ENCODE results near the gene LGR6. TPM values are rescaled to one million over a fixed set of nuclear protein-coding genes. Genes with fewer than 3 reads are reported as not detected.

The LGR6 gene
- polyA plus RNA-seq, 3 donors = not detected

- Mint-ChIP-seq H3K4me3 (peak overlapping the region in 1 of 2 donors; percentile 35), H3K36me3 (no peaks in the 10 kb centered on the region), H3K4me1 (peaks cover 10% of the 10 kb centered on the region), H3K27me3 (ENCODE audit: low read depth in 3 of 3) (peaks cover 1 to 25% (median 23%) of the 10 kb centered on the region in 3 donors), H3K27ac (no peak overlapping the region), H3K9me3 (no peaks in the 10 kb centered on the region)
- H3K4me3 ChIP-seq (replicated peaks in 1 of 3; ENCODE audit: low read depth in 2 of 3, low read length in 3 of 3) = no peak overlapping the region
- H3K27me3 ChIP-seq (ENCODE audit: control insufficient read depth in 2 of 2, insufficient read depth in 2 of 2, low read length in 2 of 2) = peaks cover 0 to 8% of the 10 kb centered on the region in 2 donors
- H3K36me3 ChIP-seq (replicated peaks in 1 of 2; ENCODE audit: control insufficient read depth in 1 of 2, insufficient read depth in 2 of 2, low read length in 2 of 2) = no peaks in the 10 kb centered on the region
- intact Hi-C loops (cut with micrococcal nuclease) = no loop called here
- no peaks in the 10 kb centered on the region for H3K79me2 ChIP-seq (ENCODE audit: insufficient read depth, low read length)
- H3K27ac ChIP-seq (ENCODE audit: low read depth in 1 of 2, low read length in 2 of 2) = no peak overlapping the region
- no peak overlapping the region for H3K9ac ChIP-seq (ENCODE audit: insufficient read depth, low read length, poor library complexity, severe bottlenecking)
- no peaks in the 10 kb centered on the region for H3K9me3 ChIP-seq (replicated peaks in 1 of 2; ENCODE audit: control insufficient read depth in 1 of 2, insufficient read depth in 1 of 2, low read length in 2 of 2)
- no peak for DNase-seq
- no peak overlapping the region for H2AFZ ChIP-seq (ENCODE audit: insufficient read depth, low read depth, low read length, poor library complexity, severe bottlenecking)
- no peak overlapping the region for H3K4me2 ChIP-seq (replicated peaks; ENCODE audit: extremely low read depth, low read length, poor library complexity, severe bottlenecking)
- no peak for TF ChIP-seq CTCF (IDR thresholded peaks at IDR 0.05)
- no peaks in the 10 kb centered on the region for H4K20me1 ChIP-seq (ENCODE audit: insufficient read depth, low read length)
- WGBS (ENCODE audit: insufficient coverage) = 88% methylated on average over 3 of the region's 4 CpGs
- peaks cover 0 to 8% of the 10 kb centered on the region in 2 donors for H3K4me1 ChIP-seq (ENCODE audit: control insufficient read depth in 1 of 2, insufficient read depth in 2 of 2, low read length in 2 of 2)
These were observed 47.4 kb downstream of the LGR6 start for GRCh38 chr1:202240956-202241355.

GRCh38 chr1:202241376-202242079, 47.9 kb downstream of the LGR6 start:
- Histone ChIP-seq H3K9ac (ENCODE audit: insufficient read depth, low read length, poor library complexity, severe bottlenecking) (no peak overlapping the region), H3K4me1 (ENCODE audit: control insufficient read depth in 1 of 2, insufficient read depth in 2 of 2, low read length in 2 of 2) (peaks cover 0 to 8% of the 10 kb centered on the region in 2 donors), H3K27me3 (ENCODE audit: control insufficient read depth in 2 of 2, insufficient read depth in 2 of 2, low read length in 2 of 2) (peaks cover 0 to 8% of the 10 kb centered on the region in 2 donors), H3K27ac (ENCODE audit: low read depth in 1 of 2, low read length in 2 of 2) (no peak overlapping the region), H3K9me3 (replicated peaks in 1 of 2; ENCODE audit: control insufficient read depth in 1 of 2, insufficient read depth in 1 of 2, low read length in 2 of 2) (no peaks in the 10 kb centered on the region), H4K20me1 (ENCODE audit: insufficient read depth, low read length) (no peaks in the 10 kb centered on the region), H3K36me3 (replicated peaks in 1 of 2; ENCODE audit: control insufficient read depth in 1 of 2, insufficient read depth in 2 of 2, low read length in 2 of 2) (no peaks in the 10 kb centered on the region), H2AFZ (ENCODE audit: insufficient read depth, low read depth, low read length, poor library complexity, severe bottlenecking) (no peak overlapping the region), H3K79me2 (ENCODE audit: insufficient read depth, low read length) (no peaks in the 10 kb centered on the region), H3K4me3 (replicated peaks in 1 of 3; ENCODE audit: low read depth in 2 of 3, low read length in 3 of 3) (no peak overlapping the region), H3K4me2 (replicated peaks; ENCODE audit: extremely low read depth, low read length, poor library complexity, severe bottlenecking) (no peak overlapping the region)
- H3K4me1 Mint-ChIP-seq = peaks cover 10% of the 10 kb centered on the region
- no peak for DNase-seq
- intact Hi-C loops (cut with micrococcal nuclease) = no loop called here
- 8% methylated on average over 2 of the region's 6 CpGs for WGBS (ENCODE audit: insufficient coverage)
- H3K36me3 Mint-ChIP-seq = no peaks in the 10 kb centered on the region
- no peaks in the 10 kb centered on the region for H3K9me3 Mint-ChIP-seq
- peak overlapping the region in 1 of 2 donors; percentile 35 for H3K4me3 Mint-ChIP-seq
- H3K27me3 Mint-ChIP-seq (ENCODE audit: low read depth in 3 of 3) = peaks cover 1 to 21% (median 21%) of the 10 kb centered on the region in 3 donors
- H3K27ac Mint-ChIP-seq = peak overlapping the region in 1 of 7 donors; percentile 38
- no peak for TF ChIP-seq CTCF (IDR thresholded peaks at IDR 0.05)
